HUES64 (cell line): ENCODE measurements around the gene RBFOX1.
A peak's percentile ranks its signal among the peaks of the same experiment; 100 is the strongest.

Experiments
- H3K27ac ChIP-seq: 2 replicates; pipeline ENCODE4 v1.7.0; 2013; ENCODE audit warnings: low read depth, low read length, inconsistent platforms
- H3K27me3 ChIP-seq: 2 replicates; pipeline ENCODE4 v1.6.1; 2013; ENCODE audit warnings: mild to moderate bottlenecking, low read length; ENCODE audit not compliant: insufficient read depth
- H3K36me3 ChIP-seq: 2 replicates; pipeline ENCODE4 v1.6.1; 2013; ENCODE audit warnings: mild to moderate bottlenecking, low read length; ENCODE audit not compliant: insufficient read depth
- H3K4me1 ChIP-seq: 2 replicates; pipeline ENCODE4 v1.6.1; 2013; ENCODE audit warnings: mild to moderate bottlenecking, low read length, moderate library complexity; ENCODE audit not compliant: insufficient read depth
- H3K4me3 ChIP-seq: 2 replicates; pipeline ENCODE4 v1.5.1; 2013; ENCODE audit warnings: mild to moderate bottlenecking, low read length, moderate library complexity
- H3K9ac ChIP-seq: 2 replicates; pipeline ENCODE4 v1.6.1; 2013; ENCODE audit warnings: mild to moderate bottlenecking, low read depth, low read length
- H3K9me3 ChIP-seq: 2 replicates; pipeline ENCODE4 v1.6.1; 2013; ENCODE audit warnings: low read depth, low read length; ENCODE audit not compliant: insufficient read depth
- WGBS: fragments of 150-250, 120-280 bp; methylation state at CpG from one replicate; pipeline ENCODE4 v1.1.7; 2013; ENCODE audit warnings: missing lambda C conversion rate; 5-methylcytosine and 5-hydroxymethylcytosine counted together

RBFOX1 gene

DNA sequence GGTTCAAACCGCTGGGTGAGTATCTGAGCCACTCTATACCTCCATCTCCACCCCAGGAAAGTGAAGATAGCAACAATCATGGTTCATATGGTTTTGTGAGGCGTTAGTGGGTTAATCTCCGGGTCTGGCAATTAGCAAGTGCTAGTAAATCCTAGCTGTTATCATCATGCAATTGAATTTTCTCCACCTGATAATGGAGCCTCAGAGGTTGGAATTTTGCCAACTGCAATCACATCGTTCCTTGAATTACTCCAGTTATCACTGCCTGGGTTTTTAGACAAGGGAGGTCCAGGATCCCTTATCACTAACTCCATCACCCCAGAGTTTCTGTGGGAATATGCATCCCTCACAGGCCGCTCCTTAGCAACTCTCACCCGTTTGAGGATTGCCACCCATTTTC lies 311.5 kb downstream of the RBFOX1 start:
- Histone ChIP-seq H3K27ac (no peak overlapping the region), H3K9ac (no peak overlapping the region), H3K36me3 (no peaks in the 10 kb centered on the region), H3K4me1 (no peaks in the 10 kb centered on the region), H3K27me3 (no peaks in the 10 kb centered on the region), H3K4me3 (no peak overlapping the region), H3K9me3 (no peaks in the 10 kb centered on the region)
- 80% methylated on average over 6 of the region's 6 CpGs for WGBS

DNA sequence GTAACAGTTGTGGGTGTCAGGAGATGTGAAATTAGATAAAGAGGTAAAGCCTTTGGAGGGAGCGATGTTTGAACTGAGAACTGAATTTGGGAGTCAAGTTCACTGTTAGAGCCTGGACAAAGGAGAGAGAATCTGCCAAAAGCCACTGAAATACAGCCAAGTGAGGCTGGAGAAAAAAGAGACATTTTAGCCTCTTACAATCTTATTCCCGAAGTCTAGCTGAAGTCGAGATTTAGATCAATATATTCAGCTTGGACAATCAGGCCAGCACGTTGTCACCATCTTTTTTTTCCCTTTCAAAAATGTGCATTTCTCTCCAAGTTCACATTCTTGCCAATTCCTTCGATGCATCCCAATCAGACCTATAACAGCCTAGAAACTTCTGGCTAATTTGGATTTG lies 312.2 kb downstream of the RBFOX1 start:
- 94% methylated on average over 5 of the region's 5 CpGs for WGBS
- Histone ChIP-seq H3K9ac (no peak overlapping the region), H3K36me3 (no peaks in the 10 kb centered on the region), H3K4me1 (0 out of 2 replicates have a peak, but pooled peaks cover under 1% of the 10 kb centered on the region), H3K27ac (no peak overlapping the region), H3K27me3 (no peaks in the 10 kb centered on the region), H3K9me3 (no peaks in the 10 kb centered on the region), H3K4me3 (no peak overlapping the region)

DNA sequence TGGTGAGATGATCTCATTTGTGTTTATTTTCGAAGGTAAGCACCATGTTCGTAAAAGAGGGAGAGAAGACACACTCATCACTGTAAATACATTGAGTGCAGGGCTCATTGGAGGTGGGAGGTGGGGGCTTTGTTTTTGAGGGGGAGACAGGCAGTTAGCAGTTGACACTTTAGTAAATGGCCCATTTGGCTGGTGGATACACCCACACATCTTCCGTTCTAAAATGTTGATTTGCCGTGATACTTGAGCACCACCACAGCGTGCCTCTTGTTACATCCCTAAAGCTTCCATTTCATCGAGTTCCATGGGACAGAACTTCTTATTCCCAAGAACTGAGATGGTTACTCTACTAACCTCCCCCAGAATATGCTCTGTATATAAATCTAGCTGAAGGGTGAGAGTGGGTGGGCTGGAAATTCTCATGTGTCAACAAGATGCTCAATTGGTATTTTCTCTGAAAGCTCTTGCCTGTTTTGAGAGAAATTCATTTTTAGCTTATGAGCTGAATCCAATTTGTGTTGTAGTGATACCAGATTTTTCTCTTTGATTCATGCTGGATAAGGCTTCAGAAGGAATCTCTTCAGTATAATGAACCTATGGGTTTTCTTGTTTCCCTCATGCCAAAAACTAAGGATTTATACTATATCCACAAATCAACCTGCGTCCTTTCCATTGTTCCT lies 314.3 kb downstream of the RBFOX1 start:
- Histone ChIP-seq H3K27ac (no peak overlapping the region), H3K4me3 (no peak overlapping the region), H3K36me3 (no peaks in the 10 kb centered on the region), H3K27me3 (no peaks in the 10 kb centered on the region), H3K9ac (no peak overlapping the region), H3K4me1 (peaks cover 19% of the 10 kb centered on the region; the same call in 1 of the 2 replicates), H3K9me3 (no peaks in the 10 kb centered on the region)
- 95% methylated on average over 6 of the region's 7 CpGs for WGBS

DNA sequence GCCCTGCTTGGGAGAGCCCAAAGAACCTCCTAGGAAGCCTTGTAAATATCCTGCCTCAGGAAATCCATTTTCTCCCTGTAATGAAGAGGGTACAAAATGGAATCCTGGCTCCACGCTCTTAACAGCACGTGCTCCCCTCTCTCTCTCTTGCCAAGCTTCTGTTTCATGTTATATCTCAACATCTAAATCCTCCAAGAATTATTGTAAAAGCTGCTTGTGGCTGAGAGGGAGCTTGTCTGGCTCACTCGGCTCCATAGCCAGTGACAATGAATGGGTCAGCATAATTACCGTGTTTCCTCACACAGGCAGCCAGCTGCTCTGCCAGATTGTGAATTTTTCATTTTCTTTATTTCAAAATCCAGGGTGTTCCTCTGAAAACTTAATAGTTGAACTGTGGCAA lies 317.8 kb downstream of the RBFOX1 start:
- WGBS: 83% methylated on average over 4 of the region's 4 CpGs
- Histone ChIP-seq H3K4me1 (peaks cover 21% of the 10 kb centered on the region; the same call in 1 of the 2 replicates), H3K4me3 (no peak overlapping the region), H3K9ac (no peak overlapping the region), H3K36me3 (no peaks in the 10 kb centered on the region), H3K9me3 (no peaks in the 10 kb centered on the region), H3K27ac (no peak overlapping the region), H3K27me3 (no peaks in the 10 kb centered on the region)

DNA sequence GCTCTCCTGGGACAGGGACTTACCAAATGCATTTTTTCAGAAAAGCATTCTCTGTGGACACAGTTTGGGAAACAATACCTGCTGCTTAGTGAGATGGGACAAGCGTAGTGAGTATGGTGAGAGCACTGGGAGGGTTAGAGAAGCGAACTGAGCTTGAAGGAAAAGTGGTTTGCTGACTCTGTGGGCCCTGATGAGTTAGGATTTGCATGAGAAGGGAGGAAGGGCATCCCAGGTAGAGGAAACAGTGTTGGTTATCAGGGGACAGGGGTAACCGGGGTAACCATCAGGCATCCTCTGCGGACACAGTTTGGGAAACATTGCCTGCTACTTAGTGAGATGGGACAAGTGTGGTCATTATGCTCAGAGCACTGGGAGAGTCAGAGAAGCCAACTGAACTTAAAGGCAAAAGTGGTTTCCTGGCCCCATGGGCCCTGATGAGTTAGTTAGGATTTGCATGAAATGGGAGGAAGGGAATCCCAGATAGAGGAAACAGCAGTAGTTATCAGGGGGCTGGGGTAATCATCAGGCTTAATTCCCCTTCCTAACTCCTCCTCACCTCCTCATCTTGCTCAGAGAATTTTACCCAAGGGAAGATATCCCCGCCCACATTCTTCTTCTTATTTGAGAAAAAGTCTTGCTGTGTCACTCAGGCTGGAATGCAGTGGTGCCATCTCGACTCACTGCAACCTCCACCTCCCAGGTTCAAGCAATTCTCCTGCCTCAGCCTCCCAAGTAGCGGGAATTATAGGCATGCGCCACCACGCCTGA lies 319.3 kb downstream of the RBFOX1 start:
- 83% methylated on average over 9 of the region's 9 CpGs for WGBS
- Histone ChIP-seq H3K9me3 (no peaks in the 10 kb centered on the region), H3K27ac (peak overlapping the region; percentile 60; the same call in 1 of the 2 replicates), H3K9ac (no peak overlapping the region), H3K4me1 (peaks cover 30% of the 10 kb centered on the region; the same call in 1 of the 2 replicates), H3K36me3 (no peaks in the 10 kb centered on the region), H3K4me3 (no peak overlapping the region), H3K27me3 (no peaks in the 10 kb centered on the region)

DNA sequence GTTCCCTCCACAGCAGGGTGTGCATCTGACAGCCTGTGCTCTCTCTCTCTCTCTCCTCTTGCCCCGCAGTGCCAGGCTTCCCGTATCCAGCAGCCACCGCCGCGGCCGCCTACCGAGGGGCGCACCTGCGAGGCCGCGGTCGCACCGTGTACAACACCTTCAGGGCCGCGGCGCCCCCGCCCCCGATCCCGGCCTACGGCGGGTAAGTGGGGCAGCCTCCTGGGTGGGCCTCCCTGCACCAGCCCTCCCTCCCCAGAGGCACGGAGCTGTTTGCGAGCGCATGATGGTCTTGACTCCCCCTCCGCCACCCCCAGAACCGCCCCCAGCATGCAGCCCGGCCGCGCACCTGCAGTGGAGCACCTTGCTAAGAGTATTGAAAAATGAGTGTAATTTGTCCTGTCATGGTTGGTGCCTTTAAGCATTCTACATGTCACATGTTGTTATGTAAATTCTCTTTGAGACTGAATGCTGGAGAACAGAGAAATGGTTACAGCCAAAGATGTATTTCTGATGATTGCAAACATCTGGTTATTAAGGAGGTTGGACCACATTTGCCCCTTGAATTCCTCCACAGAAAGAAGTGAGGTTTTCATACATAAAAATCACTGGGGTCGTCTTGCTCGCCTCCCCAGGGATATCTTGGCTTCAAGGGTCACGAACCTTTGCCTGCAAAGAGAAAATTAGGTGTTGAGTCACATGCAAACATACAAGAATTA lies 321.3 kb downstream of the RBFOX1 start:
- Histone ChIP-seq H3K27me3 (no peaks in the 10 kb centered on the region), H3K4me1 (peaks cover 30% of the 10 kb centered on the region; the same call in 1 of the 2 replicates), H3K36me3 (no peaks in the 10 kb centered on the region), H3K9ac (no peak overlapping the region), H3K27ac (no peak overlapping the region), H3K4me3 (no peak overlapping the region), H3K9me3 (no peaks in the 10 kb centered on the region)
- 95% methylated on average over 32 of the region's 32 CpGs for WGBS

DNA sequence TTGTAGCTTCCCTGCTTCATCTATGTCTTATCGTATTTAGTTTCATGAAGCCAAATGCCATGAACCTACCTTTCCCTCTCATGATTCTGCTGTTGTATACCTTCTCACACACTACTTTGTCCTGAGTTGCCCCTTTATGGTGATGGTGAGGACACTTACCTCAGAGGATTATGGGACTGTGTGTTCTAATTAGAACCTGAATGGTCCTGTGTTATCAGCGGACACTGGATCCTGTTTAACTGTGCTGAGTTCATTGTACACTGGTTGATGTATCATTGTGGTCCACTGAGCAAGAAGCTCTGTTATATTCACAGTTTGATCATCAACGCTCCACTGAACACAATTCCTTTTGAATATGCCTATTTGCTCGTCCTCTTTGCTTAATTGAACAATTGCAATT lies 343.0 kb downstream of the RBFOX1 start:
- WGBS: 89% methylated on average over 4 of the region's 4 CpGs
- H3K27me3 ChIP-seq: no peaks in the 10 kb centered on the region
- no peak overlapping the region for H3K4me3 ChIP-seq
- no peak overlapping the region for H3K27ac ChIP-seq
- no peak overlapping the region for H3K9ac ChIP-seq
- H3K9me3 ChIP-seq: no peaks in the 10 kb centered on the region
- no peaks in the 10 kb centered on the region for H3K36me3 ChIP-seq
- H3K4me1 ChIP-seq: no peaks in the 10 kb centered on the region; the same call in 1 of the 2 replicates

DNA sequence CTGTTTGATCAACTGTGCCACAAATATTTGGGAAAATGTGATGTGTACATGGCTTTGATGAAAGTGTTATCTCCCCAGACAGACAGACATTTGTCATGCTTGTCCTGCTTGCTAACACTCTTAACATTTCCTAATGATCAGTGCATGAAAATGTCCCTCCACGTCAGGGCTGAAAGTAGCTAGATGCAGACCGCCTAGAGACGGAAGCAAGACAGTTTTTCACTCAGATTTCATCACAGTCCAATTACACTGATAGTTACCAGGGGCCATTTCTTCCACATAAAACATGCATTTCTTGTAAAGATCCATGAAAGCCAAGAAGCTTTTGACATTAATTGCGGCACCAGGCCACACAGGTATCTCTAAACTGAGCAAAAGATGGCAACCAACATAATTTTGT lies 347.7 kb downstream of the RBFOX1 start:
- H3K4me1 ChIP-seq: no peaks in the 10 kb centered on the region; the same call in 1 of the 2 replicates
- H3K36me3 ChIP-seq: no peaks in the 10 kb centered on the region
- H3K27me3 ChIP-seq: no peaks in the 10 kb centered on the region
- no peak overlapping the region for H3K9ac ChIP-seq
- no peaks in the 10 kb centered on the region for H3K9me3 ChIP-seq
- no peak overlapping the region for H3K27ac ChIP-seq
- 96% methylated on average over 4 of the region's 4 CpGs for WGBS
- no peak overlapping the region for H3K4me3 ChIP-seq

DNA sequence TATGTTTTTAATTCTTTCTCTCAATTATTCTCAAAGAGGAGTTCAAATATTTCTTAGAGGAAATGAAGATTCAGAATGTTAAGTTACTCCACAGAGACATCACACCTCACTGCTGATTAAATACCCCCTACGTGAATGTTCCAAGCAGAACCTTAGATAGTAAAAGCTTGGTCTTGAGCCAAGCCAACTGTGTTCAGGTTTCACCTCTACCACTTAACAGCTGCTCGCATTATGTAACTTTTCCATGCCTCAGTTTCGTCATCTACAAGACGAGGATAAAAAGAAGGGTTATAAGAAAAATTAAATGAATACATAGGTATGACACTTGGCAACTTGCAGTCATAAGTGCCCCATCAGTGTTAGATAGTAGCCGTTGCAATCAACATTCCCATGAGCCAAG lies 356.2 kb downstream of the RBFOX1 start:
- Histone ChIP-seq H3K27me3 (no peaks in the 10 kb centered on the region), H3K36me3 (no peaks in the 10 kb centered on the region), H3K4me1 (no peaks in the 10 kb centered on the region; the same call in 1 of the 2 replicates), H3K9ac (no peak overlapping the region), H3K9me3 (no peaks in the 10 kb centered on the region), H3K4me3 (no peak overlapping the region), H3K27ac (no peak overlapping the region)
- 84% methylated on average over 5 of the region's 5 CpGs for WGBS

DNA sequence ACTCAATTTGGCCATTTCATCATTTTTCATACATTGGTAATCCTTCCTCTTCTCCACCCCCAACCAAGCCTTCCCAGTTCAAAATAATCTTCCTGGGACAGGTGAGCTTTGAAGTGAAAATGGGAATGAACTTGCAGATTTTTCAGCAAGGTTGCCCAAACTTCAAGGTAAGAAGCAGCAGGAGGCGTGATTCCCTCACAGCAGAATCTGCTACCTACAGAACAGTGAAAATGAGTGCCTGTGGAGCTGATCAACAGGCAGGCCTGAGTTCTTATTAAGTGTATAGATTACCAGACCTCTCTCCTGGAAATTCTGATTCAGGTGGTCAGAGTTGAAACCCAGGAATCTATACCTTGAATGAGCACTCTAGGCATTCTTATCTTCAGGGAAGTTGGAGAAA lies 356.6 kb downstream of the RBFOX1 start:
- Histone ChIP-seq H3K4me1 (no peaks in the 10 kb centered on the region; the same call in 1 of the 2 replicates), H3K4me3 (no peak overlapping the region), H3K9ac (no peak overlapping the region), H3K9me3 (no peaks in the 10 kb centered on the region), H3K27ac (no peak overlapping the region), H3K27me3 (no peaks in the 10 kb centered on the region), H3K36me3 (no peaks in the 10 kb centered on the region)
- WGBS: 93% methylated on average over 1 of the region's 1 CpG

DNA sequence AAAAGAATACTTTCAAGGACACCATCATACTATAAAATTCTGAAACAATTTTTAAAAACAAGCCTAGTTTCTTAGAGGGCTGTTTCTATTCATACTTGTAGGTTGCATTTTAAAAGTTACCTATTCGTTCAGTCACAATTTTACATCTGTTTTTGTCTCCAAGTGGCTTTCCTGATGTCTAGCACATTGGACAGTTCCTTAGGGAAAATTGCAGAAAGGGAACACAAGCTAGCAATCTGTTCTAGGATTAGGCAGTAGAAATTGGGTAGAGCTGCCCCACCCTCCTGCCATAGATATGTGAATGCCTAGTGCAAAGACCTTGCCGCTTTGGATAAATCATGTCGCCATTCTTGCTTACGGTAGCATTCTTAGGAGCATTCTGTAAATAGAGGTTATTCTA lies 358.9 kb downstream of the RBFOX1 start:
- WGBS: 97% methylated on average over 4 of the region's 4 CpGs
- H3K4me3 ChIP-seq: no peak overlapping the region
- no peaks in the 10 kb centered on the region for H3K36me3 ChIP-seq
- H3K9ac ChIP-seq: no peak overlapping the region
- H3K4me1 ChIP-seq: no peaks in the 10 kb centered on the region; the same call in 1 of the 2 replicates
- no peak overlapping the region for H3K27ac ChIP-seq
- H3K27me3 ChIP-seq: no peaks in the 10 kb centered on the region
- H3K9me3 ChIP-seq: no peaks in the 10 kb centered on the region
